GM19395 (cell line): ENCODE measurements around the gene CCDC28A.
"Not testable (repeated sequence)": the region's sequence is repeated elsewhere in the genome, so short reads cannot be mapped to it uniquely, and the experiment has no call there.

Source experiments
- ATAC-seq: cut with Tn5 transposase; IDR thresholded peaks from one replicate; pipeline ENCODE4 v1.9.1; 2021; ENCODE audit warnings: mild to moderate bottlenecking, moderate library complexity; ENCODE audit not compliant: unreplicated experiment

Gene CCDC28A

DNA sequence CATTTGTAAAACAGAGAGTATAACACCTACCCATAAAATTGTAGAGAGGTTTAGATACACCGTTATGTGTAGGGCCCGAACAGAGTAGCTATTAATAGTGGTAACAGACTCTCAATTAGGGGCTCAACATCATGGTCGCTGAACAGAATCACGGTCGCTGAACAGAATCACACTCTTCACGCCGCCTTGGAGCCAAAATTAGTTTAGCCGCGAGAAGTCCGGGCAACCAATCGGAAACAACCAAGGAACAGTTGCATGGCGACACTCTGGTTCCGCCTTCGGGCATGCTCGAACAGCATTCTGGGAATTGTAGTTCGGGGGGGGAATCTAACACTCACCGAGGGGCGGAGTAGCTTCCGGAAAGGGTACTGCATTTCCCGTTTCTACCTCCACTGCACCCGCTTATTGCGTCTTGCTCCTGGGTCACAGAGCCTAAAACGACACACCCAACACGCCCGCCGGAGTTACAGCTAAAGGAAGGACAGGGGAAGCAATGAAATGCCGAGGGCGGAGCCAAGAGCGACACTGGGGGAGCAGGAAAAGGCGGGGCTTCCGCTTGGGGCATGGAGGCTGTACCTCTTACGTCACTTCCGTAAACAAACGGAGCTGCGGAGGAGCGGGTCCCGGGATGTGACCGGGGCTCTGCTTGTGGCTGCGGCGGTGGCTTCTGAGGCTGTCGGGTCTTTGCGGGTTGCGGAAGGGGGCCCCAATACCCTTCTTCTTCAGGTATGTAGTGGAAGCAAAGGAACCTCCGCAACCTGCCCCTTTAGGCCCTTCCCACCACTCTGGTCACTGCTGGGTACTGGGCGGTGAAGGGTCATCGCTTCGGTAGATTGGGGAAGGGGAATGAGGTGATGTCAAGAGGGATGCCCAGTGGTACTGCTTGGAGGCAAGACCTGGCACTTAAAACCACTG lies at the start of gene CCDC28A:
Gene CCDC28A, plus strand, starts transcription at position 593 of the 915 bp plus-strand sequence. CDS start 2,352 bp downstream, outside the sequence.
- ATAC-seq: peak; percentile 95

GRCh38 chr6:138724015-138724414 lies 49.6 kb upstream of the CCDC28A start:
- no peak for ATAC-seq

DNA sequence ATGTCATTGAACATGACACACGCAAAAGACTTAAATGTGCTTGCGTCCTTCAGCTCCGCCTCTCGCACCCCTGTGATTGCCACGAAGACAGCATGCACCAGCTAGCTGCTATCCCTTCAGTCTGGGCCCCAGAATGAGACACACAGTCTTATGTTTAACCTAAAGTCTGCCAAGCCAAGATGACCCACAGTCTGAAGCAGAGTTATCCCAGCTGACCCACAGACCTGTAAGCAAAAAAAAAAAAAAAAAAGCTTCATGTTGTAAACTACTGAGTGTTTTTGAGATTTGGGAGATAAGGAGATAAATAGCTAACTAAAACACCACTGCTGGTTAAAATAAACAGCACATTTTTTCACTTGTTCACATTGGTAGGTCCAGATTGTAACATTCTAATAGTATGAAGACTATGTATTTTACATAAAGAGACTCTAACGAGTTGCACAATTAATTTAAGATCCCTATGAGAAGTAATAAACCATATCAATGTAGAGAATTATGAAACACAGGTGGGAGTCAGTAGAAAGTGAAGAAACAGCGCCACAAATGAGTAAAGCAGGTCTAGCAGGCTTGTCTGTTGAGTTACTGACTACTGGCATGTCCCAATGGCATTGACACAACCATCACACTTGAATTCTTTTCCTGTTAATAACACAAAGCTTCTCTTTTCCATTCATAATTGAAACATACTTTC lies 47.4 kb upstream of the CCDC28A start:
- ATAC-seq: no peak

DNA sequence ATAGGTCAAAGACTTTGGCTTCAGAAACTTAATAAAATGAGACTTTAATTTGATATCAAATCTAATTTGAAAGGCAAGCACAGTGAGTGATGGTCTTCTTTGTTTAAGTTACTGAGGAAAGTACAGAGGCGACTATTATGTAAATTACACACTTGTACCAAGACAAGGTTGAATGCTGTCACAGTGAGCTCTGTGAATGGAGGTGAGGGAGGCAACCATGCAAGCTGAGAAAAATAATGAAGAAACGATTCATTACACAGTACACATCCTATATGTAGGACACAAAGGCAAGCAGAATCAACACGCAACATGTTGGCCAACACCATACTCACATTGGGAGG lies 46.8 kb upstream of the CCDC28A start:
- ATAC-seq: no peak

GRCh38 chr6:138727182-138727581 lies 46.4 kb upstream of the CCDC28A start:
- ATAC-seq: no peak

DNA sequence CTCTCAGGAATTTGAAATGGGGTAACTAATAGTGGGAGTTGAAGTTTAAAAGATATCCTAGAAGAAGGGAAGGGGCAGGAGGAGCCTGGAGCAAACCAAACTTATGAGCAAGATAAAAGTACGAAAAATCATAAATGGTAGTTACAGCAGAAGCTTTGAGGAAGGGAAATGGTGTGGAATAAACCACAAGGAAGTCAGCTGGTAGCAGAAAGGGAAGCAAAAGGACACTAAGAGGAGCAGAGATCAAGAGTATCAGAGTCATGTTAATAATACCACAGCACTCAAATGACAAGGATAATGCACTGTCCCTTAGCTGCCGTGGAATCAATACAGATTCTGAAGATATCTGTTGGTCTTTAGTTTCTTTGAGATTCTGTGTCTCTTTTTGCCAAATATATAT lies 44.9 kb upstream of the CCDC28A start:
- no peak for ATAC-seq

DNA sequence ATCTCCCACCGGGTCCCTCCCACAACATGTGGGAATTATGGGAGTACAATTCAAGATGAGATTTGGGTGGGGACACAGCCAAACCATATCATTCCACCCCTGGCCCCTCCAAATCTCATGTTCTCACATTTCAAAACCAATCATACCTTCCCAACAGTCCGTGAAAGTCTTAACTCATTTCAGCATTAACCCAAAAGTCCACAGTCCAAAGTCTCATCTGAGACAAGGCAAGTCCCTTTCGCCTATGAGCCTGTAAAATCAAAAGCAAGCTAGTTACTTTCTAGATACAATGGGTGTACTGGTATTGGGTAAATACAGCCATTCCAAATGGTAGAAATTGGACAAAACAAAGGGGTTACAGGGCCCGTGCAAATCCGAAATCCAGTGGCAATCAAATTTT lies 43.5 kb upstream of the CCDC28A start:
- not testable (repeated sequence) for ATAC-seq

DNA sequence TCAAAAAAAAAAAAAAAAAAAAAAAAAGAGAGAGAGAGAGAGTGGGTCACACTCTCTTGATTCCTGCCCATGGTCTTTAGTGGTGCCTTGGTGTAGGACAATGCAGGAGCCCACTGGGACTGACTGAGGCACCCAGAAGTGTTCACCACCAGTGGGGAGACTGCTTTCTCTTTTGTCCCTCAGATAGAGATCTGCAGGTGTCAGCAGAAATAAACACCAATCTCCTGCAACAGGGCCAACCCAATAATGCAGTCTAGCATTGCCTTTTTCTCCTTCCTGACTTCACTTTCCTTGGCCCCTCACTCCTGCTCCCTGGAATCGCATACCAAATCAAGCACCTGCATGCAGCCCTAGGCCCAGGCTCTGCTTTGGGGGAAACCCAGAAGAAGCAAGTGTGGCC lies 39.0 kb upstream of the CCDC28A start:
- no peak for ATAC-seq

DNA sequence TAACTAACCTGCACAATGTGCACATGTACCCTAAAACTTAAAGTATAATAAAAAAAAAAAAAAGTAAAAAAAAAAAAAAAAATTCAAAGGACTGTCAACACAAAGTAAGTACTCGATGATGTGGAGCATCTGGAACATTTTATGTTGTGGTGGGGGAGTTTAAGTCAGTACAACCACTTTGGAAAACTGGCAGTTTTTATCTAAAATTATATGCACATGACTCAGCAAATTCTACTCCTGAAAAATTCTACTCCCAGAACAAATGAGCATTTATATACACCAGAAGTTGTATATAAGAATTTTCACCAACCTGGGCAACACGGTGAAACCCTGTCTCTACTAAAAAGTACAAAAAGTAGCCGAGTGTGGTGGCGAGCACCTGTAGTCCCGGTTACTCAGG lies 36.9 kb upstream of the CCDC28A start:
- no peak for ATAC-seq

GRCh38 chr6:138752017-138752416 lies 21.6 kb upstream of the CCDC28A start:
- no peak for ATAC-seq

DNA sequence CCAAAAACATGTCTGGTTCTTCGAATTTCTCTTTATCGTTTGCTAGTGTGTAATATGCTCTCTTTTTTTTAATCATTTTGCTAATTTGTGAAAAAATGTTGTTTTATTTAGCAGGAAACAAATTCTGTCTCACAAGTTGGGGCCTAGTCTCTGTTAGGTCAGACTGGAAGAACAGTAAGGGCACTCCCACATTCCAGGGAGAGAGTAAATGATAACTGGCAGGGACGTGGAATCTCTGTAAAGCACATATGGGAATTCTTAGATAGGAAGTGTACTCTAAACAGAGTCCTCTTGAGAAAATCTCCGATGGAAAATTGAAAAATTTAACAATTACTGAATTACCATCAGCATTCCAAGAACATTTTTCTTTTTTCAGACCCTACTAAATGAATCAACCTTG lies 16.4 kb upstream of the CCDC28A start:
- ATAC-seq: no peak

GRCh38 chr6:138765896-138766655 lies 7.5 kb upstream of the CCDC28A start:
- ATAC-seq: no peak

DNA sequence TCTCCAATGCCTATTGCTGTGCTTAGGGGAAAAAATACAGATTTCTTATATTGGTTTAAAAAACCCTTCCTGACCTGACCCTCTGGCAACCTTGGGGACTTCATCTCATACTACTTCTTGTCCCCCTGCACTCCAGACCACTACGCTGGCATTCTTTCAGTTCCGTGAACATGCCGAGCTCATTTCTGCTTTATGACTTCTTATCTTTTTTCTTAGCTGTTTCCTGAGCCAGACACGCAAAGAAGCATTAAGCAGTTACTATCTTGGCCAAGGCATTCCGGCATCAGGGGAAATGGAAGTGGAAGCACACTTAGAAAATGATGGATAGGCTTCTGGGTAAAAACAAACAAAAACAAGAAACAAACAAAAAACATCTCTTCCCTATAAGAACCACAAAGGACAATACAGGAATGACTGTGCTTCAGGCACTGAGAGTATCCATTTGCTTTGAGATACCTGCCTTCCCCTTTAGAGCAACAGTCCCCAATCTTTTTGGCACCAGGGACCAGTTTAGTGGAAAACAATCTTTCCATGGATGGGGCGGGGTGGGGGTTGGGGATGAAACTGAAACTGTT lies 4.4 kb upstream of the CCDC28A start:
- no peak for ATAC-seq

GRCh38 chr6:138772596-138773176 lies 883 bp upstream of the CCDC28A start:
- peak; percentile 0 for ATAC-seq

GRCh38 chr6:138774370-138774769 lies 801 bp downstream of the CCDC28A start:
- no peak for ATAC-seq

- no peak for ATAC-seq
Observed at GRCh38 chr6:138776659-138777058, 3.1 kb downstream of the CCDC28A start.

DNA sequence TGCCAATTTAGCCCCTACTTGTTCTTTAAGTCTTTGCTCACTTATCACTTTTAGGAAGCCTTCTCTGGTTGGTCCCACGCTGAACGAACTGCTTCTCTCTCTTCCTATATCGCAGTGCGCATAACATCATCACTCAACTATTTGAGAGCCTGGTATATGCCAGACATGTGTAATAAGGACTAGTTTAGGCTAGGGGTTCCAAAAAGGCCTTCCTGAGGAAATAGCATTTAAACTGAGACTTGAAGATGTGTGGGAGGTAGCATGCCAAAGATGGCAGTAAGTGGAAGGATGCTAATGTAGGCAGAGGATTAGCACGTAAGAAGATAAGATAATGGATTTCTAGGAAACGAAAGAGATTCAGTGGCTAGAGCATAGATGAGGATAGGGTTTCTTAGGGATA lies 4.8 kb downstream of the CCDC28A start:
- no peak for ATAC-seq

- no peak for ATAC-seq
Observed at GRCh38 chr6:138782243-138782642, 8.7 kb downstream of the CCDC28A start.

DNA sequence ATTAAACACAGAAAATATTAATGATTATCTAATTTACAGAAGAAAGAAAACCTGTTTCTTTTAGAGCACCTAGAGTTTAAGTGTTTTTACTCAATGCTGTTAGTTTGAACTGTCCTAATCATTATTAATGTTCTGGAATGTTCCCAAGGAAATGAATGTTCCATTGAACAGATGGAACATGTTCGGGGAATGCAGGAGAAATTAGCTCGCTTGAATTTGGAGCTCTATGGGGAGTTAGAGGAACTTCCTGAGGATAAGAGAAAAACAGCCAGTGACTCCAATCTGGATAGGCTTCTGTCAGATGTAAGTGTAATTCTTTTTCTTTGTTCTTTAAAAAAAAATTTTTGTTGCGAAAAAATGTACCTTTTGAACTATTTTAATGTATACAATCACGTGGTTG lies 11.5 kb downstream of the CCDC28A start:
- ATAC-seq: no peak

DNA sequence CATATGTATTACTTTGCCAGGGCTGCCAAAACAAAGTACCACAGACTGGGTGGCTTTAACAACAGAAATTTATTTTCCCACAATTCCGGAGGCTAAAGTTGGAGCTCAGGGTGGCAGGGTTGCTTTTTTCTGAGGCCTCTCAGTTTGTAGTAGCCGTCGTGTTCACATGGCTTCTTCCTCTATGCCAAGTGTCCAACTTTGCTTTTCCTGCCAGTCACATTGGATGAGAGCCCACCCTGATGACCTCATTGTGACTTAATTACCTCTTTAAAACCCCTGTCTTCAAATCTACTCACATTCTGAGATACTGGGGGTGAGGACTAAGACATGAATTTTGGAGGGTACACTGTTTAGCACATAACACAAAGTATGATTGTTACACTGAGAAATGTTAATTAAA lies 12.4 kb downstream of the CCDC28A start:
- no peak for ATAC-seq

- no peak for ATAC-seq
Observed at GRCh38 chr6:138787138-138787537, 13.6 kb downstream of the CCDC28A start.
